ENCODE data around the gene KLRF1.
A peak's percentile ranks its signal among the peaks of the same experiment; 100 is the strongest.

KLRF1 gene, protein sequence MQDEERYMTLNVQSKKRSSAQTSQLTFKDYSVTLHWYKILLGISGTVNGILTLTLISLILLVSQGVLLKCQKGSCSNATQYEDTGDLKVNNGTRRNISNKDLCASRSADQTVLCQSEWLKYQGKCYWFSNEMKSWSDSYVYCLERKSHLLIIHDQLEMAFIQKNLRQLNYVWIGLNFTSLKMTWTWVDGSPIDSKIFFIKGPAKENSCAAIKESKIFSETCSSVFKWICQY

DNA sequence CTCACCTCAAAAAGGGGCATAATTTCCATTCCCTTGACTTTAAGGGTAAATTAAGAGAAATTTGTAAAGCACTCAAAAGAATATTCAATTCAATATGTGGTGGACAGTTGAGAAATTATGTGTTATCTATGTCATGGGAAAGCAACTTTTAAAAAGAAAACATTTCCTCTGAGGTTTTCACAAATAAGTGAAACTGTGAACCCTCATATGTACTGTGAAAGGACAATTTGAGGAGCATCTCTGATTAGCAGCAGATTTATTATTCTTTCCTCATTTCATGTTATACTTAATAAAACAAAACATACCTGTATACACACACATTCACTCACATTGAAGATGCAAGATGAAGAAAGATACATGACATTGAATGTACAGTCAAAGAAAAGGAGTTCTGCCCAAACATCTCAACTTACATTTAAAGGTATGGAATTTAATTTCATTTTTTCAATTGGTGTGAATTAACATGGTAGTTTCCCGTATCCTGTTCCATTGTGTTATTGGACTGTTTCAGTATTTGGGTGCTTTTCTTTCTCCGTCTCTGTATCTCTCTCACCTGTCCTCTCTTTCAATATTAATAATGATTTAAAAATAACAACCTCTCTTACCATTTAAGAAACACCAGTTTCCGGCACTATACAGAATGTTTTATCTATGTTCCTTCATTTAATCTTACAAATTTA, at the start of gene KLRF1:
TSS of gene KLRF1 (plus strand) at position 273 of the 680 bp plus-strand sequence. CDS start at position 337, 64 bp downstream.
- no peak for DNase-seq

GRCh38 chr12:9779209-9779608, 48.1 kb upstream of the KLRF1 start:
- no peak for DNase-seq

DNA sequence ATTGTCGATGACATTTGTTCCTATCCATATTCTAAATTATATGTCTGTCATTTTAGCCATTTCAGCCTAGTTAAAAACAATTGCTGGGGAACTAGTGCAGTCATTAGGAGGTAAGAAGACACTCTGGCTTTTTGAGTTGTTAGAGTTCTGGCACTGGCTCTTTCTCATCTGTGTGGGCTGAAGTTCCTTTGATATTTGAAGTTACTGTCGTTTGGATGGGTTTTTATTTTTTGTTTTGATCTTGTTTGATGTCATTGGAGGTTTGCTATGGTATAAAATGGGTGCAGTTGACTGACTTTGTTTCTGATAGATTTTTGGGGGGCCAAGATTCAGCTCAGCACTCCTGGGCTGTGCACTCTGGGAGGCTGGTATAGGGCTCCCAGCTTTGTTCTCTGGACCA, 45.9 kb upstream of the KLRF1 start:
- DNase-seq: no peak

GRCh38 chr12:9782547-9783382, 44.5 kb upstream of the KLRF1 start:
- DNase-seq: no peak

GRCh38 chr12:9784326-9784725, 43.0 kb upstream of the KLRF1 start:
- no peak for DNase-seq

DNA sequence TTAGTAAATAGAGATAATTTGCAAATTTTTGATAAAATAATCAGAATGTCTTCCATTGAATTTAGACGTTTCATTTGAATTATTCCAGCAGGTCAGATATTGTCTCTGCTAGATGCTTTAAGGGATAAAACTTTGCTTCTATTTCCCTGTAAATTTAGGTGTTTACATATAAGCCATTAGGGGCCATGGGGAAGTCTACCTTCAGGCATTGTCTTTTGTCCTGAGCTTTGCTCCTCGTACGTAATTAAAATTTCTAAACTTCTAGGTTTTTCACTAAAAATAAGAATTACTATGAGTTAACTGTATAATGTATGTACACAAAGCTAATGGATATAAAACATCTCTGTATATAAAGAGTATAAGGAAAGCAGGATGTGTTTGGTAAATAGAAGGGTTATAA, 42.5 kb upstream of the KLRF1 start:
- no peak for DNase-seq

DNA sequence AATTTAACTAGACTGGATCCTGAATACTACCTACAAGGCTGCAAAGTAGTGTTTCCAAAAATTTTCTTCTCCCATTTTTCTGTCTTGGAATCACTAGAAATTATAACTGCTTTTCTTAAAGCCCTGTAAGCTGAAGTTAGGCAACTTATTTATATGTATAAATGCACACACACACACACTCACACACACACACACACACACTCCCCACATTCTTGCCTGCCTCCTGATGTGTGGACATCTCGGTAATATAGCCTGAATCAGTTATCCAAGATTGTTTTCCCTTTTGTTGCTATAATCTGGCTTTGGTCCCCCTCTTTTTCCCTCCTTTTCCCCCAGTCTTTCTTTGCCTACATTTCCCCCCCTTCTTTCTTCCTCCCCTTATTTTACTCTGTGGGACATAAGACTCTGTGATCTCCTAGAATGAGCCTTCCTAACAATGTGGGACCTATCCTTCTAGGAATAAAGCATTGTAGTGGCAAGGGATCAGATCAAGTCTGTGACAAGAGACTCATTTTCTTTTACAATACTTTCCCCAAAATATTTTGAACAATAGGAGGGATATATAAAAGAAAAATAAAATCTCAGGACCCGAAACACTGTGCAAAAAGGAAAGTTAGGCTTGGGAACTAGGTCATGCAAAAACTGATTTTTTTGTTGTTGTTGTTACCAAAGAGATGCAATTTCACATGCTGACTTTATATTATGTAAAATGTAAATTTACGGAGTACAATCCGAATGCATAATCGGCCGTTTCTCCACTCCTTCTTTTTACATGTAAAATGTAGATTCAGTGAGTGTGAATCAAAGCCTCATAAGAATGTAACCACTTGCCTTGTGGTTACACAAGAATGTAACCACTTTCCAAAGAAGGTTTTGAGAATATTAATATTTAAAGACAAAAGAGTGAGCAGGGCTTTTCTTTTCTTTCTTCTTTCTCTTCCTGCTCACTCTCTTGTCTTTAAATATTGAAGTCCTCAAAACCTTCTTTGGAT, 40.3 kb upstream of the KLRF1 start:
- no peak for DNase-seq

GRCh38 chr12:9792185-9792900, 34.9 kb upstream of the KLRF1 start:
- no peak for DNase-seq

DNA sequence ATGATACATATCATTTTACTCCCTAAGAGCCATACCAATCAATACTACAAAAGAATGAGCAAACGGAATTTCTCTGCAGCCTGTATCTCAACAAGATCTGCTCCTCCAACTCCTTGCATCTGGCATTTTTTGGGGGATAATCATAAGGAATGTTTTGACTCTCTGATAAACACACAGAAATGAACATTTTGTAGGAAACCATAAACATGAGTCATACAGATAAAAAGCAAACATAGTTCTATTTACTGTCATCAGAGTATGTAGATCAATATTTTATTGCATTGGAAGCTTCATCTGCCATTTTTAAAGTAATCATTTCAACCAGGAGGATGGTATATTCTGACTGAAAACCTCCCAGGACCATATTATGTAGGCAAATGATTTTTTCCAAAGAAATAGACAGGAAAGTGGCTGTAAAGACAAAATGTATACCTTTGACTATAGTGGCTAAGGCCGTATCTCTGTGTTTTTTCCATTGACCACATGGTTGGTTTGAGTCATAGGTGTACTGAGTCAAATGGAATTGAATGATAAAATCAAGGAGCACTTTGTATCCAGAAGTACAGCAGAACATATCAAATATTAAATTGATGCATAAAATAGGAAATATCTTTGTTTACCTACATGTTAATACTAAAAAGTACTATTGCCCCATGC, 34.2 kb upstream of the KLRF1 start:
- DNase-seq: no peak

- DNase-seq: peak in 1 of 2 donors; percentile 83
These were observed 33.4 kb upstream of the KLRF1 start for GRCh38 chr12:9793779-9794395.

GRCh38 chr12:9794484-9795093, 32.7 kb upstream of the KLRF1 start:
- DNase-seq: peak in 1 of 2 donors; percentile 40

DNA sequence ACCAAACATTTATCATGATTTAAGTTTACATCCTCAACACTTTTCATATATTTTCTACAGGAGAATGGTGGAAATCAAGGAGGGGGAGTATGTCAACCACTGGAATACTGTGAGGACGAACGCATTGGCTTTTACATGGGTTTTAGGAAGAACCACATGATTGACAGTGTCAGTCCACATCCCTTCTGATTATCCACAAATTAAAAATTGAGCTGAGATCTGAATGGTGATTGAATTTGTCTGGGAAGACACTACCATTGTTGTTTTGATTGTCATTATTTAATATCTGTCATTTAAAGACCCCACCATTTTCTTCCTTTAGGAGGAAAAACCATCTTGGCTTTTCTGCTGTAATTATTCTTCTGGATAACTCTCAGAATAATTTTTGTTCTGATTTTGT, 31.3 kb upstream of the KLRF1 start:
- DNase-seq: no peak

DNA sequence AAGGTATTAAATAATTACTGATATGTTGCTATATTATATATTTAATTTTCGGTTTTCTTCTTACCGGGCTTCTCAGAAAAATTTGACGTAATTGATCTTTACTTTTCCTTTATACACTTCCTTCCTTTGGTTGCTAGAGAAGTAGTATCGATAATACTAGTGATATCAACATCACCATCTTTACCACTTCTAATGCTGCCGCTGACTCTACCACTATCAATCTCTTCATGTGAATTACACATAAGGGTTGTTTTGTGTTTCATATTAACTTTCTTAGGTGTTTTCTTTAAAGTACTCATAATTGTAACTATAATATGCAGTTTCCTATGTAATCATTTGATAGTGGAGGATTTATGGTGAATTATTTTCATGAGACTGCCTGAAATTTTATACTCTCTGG, 30.9 kb upstream of the KLRF1 start:
- no peak for DNase-seq

GRCh38 chr12:9796971-9797370, 30.3 kb upstream of the KLRF1 start:
- DNase-seq: no peak

- peak in 1 of 2 donors; percentile 71 for DNase-seq
These were observed 29.3 kb upstream of the KLRF1 start for GRCh38 chr12:9797722-9798619.

DNA sequence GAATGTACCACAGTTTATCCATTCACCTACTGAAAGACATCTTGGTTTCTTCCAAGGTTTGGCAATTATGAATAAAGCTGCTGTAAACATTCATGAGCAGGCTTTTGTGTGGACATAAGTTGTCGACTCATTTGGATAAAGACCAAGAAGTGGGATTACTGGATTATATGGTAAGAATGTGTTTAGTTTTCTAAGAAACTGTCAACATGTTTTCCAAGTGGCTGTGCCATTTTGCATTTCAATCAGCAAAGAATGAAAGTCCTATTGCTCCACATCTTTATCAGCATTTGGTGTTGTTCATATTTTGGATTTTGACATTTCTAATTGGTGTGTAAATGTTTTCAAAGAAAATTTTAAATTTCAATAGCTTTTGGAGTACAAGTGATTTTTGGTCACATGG, 27.3 kb upstream of the KLRF1 start:
- no peak for DNase-seq

DNA sequence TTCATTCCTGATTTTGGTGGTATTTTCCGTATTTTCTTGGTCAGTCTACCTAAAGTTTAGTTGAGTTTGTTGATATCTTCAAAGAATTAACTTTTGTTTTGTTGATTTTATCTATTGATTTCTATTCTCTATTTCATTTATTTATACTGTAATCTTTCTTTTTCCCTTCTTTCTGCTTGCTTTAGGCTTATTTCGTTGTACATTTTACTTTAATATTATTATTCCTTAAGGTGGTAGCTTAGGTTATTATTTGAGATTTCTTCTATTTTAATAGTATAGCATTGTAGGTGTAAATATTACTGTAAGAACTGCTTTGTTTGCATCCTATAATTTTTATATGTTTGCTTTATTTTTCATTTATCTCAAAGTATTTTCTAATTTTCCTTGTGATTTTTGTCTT, 21.4 kb upstream of the KLRF1 start:
- DNase-seq: no peak

DNA sequence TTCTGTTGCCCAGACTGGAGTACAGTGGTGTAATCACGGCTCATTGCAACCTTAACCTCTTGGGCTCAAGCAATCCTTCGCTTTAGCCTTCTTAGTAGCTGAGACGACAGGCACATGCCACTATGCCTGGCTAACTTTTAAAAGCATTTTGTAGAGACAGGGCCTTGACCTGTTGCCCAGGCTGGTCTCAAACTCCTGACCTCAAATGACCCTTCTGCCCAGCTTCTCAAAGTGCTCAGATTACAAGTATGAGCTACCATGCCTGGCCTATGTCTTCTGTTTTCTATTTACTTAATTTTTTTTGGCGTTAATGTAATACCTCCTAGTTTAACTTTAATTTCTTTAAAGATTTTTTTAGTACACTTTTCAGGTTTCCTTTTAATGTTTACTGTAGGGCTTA, 20.6 kb upstream of the KLRF1 start:
- DNase-seq: no peak

DNA sequence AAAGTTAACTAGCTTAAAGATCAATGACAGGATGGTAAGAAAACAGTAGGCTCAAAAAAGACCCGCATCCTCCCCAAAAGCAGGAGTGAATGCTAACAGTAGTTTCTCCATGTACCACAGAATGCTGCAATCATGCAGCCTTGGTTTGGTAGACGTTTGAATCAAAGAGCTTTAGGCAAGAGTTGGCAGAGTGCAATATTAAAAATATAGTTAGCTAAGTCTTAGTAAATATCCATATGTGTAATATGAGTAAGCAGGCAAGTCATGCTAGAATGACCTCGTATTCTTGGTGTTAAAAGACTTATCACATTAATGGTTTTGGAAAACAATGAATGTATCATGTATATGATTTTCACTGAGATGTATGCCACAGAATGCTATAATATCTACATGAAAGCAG, 18.8 kb upstream of the KLRF1 start:
- DNase-seq: no peak

All from bone marrow (tissue), 2 donors.